Measurements from ENCODE around the gene TRAF7. TPM values are rescaled to one million over a fixed set of nuclear protein-coding genes. Genes with fewer than 3 reads are reported as not detected.

Gene TRAF7
- total and polyA plus RNA-seq, 2 of the 13 experiments (the other 11 are each of a cell fraction or from before 2014, with no cell fraction given), result 47.9 to 65.6 TPM

GRCh38 chr16:2179107-2179501, 23.5 kb downstream of the TRAF7 start:
- Histone ChIP-seq H3K79me2 (ENCODE audit: insufficient read depth, low read length) (no peaks in the 10 kb centered on the region), H3K27ac (ENCODE audit: extremely low read length, insufficient read depth, low read length) (no peak overlapping the region), H4K20me1 (ENCODE audit: insufficient read depth, low read length) (no peaks in the 10 kb centered on the region), H3K27me3 (ENCODE audit: control insufficient read depth in 1 of 2, insufficient read depth in 2 of 2, low read length in 2 of 2) (no peaks in the 10 kb centered on the region), H3K4me2 (ENCODE audit: low read depth, low read length) (no peak overlapping the region), H3K9ac (ENCODE audit: insufficient read depth, low read depth, low read length) (no peak overlapping the region), H3K4me1 (ENCODE audit: insufficient read depth, low read length) (peaks cover 17% of the 10 kb centered on the region), H3K36me3 (replicated peaks in 1 of 2; ENCODE audit: control insufficient read depth in 1 of 2, insufficient read depth in 2 of 2, low read length in 2 of 2) (peaks cover 7 to 18% of the 10 kb centered on the region in 2 experiments; a peak in 2 of 5 replicates), H3K9me3 (ENCODE audit: low read length) (no peaks in the 10 kb centered on the region), H3K4me3 (replicated peaks in 1 of 3; ENCODE audit: insufficient read depth in 1 of 3, low read depth in 2 of 3, low read length in 3 of 3) (no peak overlapping the region), H2AFZ (ENCODE audit: low read length) (no peak overlapping the region)
- 97% methylated on average over 38 of the region's 50 CpGs for WGBS (ENCODE audit: low lambda C conversion rate)
- ChIA-PET CTCF (ENCODE audit: low intra/inter-chr PET ratio, low total read pairs) (no interaction called here), POLR2A (no interaction called here)
- no peak for DNase-seq (ENCODE audit: low spot score)
- no peak for ATAC-seq
- no TSS peak for BruUV-seq (replicated peaks)
- TF ChIP-seq TFDP1 (CRISPR knock-in tag; IDR thresholded peaks at IDR 0.05; ENCODE audit: borderline replicate concordance) (no peak), UBTF (CRISPR knock-in tag; IDR thresholded peaks at IDR 0.05) (no peak), RNF2 (conservative IDR thresholded peaks at IDR 0.05; ENCODE audit: low read depth) (no peak), ZNF576 (CRISPR knock-in tag; IDR thresholded peaks at IDR 0.05) (no peak), ZNF687 (CRISPR knock-in tag; IDR thresholded peaks at IDR 0.05) (no peak), MZF1 (CRISPR knock-in tag; IDR thresholded peaks at IDR 0.05; ENCODE audit: borderline replicate concordance) (no peak), RARA (CRISPR knock-in tag; IDR thresholded peaks at IDR 0.05) (no peak), ZBTB34 (CRISPR knock-in tag; IDR thresholded peaks at IDR 0.05) (no peak), AFF4 (CRISPR knock-in tag; IDR thresholded peaks at IDR 0.05) (no peak), ZNF816 (CRISPR knock-in tag; IDR thresholded peaks at IDR 0.05; ENCODE audit: borderline replicate concordance) (no peak)
- no peak for FAIRE-seq
- in situ Hi-C loops (cut with HindIII; ENCODE audit: extremely low pct_ligation_motif_present, low pct_unique_long_range_greater_than_20kb), result no loop called here
- intact Hi-C loops (cut with micrococcal nuclease; ENCODE audit: unreplicated experiment), result no loop called here
